GM21529 (cell line): ENCODE results near the gene USP10.
"Not testable (repeated sequence)": the region's sequence is repeated elsewhere in the genome, so short reads cannot be mapped to it uniquely, and the experiment has no call there.

ENCODE experiments used
- ATAC-seq: cut with Tn5 transposase; IDR thresholded peaks from one replicate; pipeline ENCODE4 v1.9.1; 2021; ENCODE audit not compliant: unreplicated experiment

The USP10 gene

GRCh38 chr16:84726669-84727467 is 27.1 kb downstream of the USP10 start:
- ATAC-seq = no peak

DNA sequence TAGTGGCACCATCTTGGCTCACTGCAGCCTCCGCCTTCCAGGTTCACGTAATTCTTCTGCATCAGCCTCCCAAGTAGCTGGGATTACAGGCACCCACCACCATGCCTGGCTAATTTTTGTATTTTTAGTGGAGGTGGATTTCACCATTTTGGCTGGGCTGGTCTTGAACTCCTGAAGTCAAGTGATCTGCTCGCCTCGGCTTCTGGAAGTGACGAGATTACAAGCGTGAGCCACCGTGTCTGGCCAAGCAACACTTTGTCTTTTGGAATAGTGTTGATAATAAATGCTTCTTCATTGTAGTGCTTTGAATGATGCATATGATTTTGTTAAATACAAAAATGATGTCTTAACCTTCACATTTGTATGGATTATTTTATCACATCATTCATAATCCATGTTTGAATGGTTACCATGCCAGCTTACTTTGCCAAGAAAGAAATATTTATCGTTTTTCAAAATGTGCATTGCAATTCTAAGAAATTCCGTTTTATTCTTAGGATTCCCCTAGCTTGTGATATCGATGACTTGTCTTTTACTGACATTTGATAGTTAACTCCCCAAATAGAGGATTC is 29.1 kb downstream of the USP10 start:
- ATAC-seq = no peak

DNA sequence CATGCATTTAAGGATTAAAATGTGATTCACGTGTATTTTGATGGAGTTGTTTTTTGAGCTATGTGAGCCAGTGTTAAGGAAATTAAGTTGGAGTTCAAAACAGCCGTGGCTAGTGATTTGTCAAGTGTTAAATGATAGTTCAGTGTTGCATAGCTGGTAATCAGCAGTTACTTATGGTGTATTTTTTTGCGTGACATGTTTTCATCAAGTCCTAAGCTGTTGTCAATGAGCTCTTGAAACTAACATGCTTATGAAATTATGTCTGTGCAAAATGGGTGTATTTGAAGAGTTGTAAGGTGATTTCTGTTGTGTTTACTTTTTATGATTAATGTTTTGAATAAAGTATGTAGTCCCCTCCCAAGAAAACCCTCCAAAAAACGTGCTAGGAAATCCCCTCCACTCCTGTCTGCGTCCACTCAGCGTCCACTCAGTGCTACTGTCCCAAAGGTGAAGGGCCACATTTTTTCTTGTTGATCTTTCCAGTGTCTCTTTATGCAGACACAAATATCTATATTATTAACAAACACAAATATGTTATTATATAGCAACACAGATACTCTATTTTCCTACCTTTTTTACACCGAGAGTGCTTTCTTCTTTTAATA is 30.0 kb downstream of the USP10 start:
- no peak for ATAC-seq

DNA sequence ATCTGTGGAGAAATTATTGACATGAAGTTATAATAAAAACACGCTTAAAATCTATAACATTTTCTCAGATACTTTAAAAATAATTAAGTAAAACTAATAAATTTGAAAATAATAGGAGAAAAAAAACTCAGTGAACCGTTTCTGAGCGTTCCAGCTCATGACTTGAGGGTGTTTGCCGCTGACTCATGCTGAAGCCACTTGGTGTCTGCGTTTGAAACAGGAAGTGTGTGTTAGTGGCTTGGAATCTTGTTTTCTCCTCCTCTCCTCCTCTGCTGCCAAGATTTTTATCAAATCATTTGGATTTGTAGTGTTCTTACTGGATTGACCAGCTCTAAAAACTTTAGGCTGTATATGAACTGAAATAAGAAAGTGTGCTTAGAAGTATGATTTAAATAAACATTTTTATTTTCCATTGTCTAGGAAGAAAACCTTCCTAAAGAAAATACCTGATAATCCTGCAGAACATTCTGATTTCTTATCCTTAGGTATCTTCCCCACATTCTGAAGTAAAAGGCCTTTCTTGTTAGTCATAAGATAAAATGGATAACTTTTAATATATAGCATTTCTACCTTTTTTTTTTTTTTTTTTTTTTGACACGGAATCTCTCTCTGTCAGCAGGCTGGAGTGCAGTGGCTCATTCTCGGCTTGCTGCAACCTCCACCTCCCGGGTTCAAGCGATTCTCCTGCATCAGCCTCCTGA is 30.8 kb downstream of the USP10 start:
- peak; percentile 46 for ATAC-seq

- not testable (repeated sequence) for ATAC-seq
Measured at GRCh38 chr16:84732332-84732673, 32.5 kb downstream of the USP10 start.

DNA sequence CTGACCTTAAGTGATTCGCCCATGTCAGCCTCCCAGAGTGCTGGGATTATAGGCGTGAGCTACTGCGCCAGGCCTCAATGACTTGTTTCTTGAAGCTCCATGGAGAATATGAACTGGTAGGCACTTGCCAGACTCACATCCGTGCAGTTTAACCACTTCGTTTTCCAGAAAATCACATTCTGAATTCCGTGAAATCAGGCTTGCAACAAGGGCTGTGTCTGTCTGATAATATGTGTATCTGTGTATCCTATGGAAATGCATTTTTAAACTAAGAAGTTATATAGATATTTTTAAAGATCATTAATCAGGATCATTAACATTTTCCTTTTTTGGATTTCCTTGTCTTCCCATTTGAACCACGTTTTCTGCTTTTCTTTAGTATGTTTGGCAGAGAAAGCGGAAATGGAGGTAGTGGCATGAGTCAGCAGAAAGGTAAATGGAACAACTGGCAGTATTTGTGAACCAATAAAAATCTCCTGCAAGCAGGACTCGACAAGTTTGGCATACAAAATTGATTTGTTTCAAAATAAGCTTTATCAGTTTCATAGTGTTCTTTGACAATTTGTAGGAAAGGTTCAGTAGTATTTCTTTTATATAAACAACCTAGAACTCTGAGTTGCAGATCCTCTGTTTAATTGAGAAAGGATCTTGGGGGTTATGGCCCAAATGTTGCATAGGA is 33.0 kb downstream of the USP10 start:
- no peak for ATAC-seq

- ATAC-seq = no peak
Measured at GRCh38 chr16:84735849-84736586, 36.2 kb downstream of the USP10 start.

- ATAC-seq = no peak
Measured at GRCh38 chr16:84737192-84738011, 37.6 kb downstream of the USP10 start.

DNA sequence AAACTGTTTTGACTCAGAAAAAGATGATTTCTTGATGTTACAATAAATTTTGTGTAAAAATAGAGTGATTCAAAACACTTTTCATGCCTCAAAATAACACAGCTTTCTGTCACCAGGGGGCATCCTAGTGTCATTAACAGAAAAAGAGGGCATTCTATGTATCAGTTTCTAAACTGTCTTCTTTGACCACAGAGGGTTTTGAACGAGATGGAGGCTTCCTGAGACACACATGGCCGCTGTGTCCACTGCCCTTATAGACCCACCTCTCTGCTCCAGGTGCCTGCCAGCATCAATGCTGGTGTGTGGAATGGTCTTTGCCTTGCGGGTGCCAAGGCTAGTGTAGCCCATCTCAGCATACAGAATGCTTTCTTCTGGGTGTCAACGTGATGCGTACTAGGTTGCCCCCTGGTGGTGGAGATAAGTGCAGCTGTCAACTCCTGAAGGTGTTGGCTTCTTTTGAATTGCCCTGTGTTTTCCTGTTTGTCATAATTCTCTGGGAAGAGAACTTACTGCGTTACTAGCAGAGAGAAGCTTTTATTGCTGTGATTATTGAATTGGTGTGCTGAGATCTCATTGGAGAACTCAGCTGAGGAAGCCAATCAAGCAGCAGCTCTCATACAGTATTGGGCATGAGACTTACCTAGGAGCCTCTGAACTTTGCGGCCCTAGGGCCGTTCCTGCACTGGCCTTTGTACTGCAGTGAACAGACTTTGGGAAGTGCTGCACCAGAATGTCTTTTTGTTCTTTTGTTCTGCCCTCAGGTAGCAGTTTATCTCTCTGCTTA is 38.6 kb downstream of the USP10 start:
- ATAC-seq = peak; percentile 72

DNA sequence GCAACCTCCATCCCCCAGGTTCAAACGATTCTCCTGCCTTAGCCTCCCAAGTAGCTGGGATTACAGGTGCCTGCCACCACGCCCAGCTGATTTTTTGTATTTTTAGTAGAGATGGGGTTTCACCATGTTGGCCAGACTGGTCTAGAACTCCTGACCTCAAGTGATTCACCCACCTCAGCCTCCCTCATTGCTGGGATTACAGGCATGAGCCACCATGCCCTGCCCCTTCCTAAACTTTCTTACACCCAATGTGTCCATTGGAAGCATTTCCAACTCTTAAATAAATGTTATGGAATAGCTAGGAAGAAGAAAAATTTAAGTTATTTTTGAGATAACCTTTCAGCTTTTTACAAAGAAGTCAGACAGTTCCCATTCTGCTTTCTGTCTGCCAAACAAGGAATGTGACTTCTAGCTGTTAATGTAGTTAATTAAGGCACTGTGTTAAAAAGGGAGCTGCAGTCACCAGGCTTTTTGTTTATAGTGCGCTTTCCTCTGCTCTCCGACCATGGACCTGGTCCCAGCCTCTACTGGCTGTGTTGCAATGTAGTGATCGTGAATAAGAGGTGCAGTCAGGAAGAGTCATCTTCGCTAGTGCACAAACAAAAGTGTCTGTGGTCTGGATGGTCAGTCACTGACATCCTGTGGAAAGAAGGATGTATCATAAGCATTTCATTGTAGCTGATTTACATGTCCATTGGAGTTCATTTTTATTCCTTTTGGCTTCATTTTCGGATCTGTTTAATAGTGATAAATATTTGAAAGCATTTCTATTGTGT is 39.7 kb downstream of the USP10 start:
- ATAC-seq = no peak

GRCh38 chr16:84740596-84741116 is 40.9 kb downstream of the USP10 start:
- no peak for ATAC-seq

- no peak for ATAC-seq
Measured at GRCh38 chr16:84741340-84741830, 41.6 kb downstream of the USP10 start.

GRCh38 chr16:84742641-84743092 is 42.9 kb downstream of the USP10 start:
- no peak for ATAC-seq

DNA sequence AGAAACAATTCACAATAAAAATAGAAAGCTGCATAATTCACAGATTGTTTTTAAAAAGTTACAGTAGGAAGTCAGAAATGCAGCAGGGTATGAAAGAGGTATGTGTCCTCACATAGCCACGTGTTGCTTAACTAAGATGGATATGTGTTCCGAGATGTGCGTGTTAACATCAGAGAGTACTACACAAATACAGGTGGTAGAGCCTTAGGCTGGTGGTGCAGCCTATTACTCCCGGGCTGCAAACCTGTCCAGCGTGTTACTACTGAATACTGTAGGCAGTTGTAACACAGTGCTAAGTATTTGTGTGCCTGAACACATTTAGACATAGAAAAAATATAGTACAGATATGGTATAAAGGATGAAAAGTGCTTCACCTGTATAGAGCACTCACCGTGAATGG is 46.4 kb downstream of the USP10 start:
- ATAC-seq = no peak

DNA sequence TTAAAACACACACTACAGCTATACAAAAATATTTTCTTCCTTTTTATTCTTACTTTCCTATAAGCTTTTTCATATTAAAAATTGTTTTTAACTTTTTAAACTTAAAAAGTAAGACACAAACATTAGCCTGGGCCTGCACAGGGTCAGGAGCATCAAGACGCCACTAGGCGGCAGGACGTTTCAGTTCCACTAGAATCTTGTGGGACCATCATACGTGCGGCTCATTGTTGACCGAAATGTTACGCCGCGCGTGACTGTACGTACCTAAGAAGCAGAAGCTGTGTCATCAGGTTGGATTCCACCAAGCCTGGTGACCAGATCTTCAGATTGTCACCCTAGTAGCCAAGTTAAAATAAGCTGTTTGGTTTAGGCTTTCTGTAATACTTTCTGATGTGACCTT is 47.1 kb downstream of the USP10 start:
- no peak for ATAC-seq

DNA sequence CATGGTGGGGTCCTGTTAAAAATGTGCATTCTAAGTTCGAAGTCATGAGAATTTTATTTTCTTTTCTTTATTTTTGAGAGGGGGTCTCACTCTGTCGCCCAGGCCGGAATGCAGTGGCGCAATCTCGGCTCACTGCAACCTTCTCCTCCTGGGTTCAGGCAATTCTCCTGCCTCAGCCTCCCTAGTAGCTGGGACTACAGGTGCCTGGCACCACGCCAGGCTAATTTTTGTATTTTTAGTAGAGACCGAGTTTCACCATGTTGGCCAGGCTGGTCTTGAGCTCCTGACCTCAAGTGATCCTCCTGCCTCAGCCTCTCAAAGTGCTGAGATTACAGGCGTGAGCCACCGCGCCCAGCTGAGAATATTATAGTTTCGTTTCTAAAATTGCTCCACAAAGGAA is 48.4 kb downstream of the USP10 start:
- ATAC-seq = not testable (repeated sequence)

DNA sequence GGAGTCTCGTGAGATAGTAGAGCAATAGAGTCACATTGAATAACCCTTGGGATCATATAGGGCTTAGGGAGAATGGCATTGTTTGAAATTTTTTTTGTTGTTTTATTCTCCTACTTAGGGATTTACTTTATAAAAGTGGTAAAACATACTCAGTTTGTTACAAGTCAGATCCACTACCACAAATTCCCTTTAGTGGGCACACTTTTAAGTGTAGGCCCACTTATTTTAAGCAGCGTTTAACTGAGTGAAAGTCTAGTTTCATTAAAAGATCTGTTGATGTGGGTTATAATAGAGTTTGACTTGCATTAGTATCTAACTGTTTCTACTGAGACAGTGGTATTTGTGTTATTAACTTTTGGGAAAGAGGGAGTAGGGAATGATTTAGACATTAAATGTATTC is 49.3 kb downstream of the USP10 start:
- no peak for ATAC-seq

DNA sequence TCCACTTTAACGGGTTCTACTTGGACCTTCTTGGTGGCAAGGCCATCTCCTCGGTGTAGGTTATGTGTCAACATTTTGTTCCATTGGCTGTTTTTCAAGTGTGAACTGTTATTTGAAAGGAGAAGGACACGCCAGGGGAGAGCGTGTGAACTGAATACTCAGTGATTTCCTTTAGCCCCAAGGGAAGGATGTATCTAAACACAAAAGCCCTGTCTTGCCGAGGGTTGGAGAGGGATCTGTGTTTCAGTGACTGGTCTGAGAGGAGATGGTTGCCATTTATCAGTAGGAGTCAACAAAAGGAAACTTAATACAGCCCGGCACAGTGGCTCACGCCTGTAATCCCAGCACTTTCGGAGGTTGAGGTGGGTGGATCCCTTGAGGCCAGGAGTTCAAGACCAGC is 50.0 kb downstream of the USP10 start:
- ATAC-seq = no peak
